Activated naive CD8-positive, alpha-beta T cell treated with anti-CD3 and anti-CD28 coated beads, Interleukin-2, amount 10 ng/mL, durations not matched to agents 7 days and 5 days (primary cell): Measurements from ENCODE around the gene KCNC1. TPM values are rescaled to one million over a fixed set of nuclear protein-coding genes. Genes with fewer than 3 reads are reported as not detected.

ENCODE experiments used
- ATAC-seq: fragments of 150-1000 bp; cut with Tn5 transposase; one replicate; pipeline ENCODE4 v1.10.0; 2021; ENCODE audit warnings: low read depth, moderate library complexity
- POLR2A ChIA-PET: fragments of 350-600 bp; sonication (Branson Sonifier 250); formaldehyde crosslinking; loops from one replicate; lab custom pipeline; 2021; ENCODE audit warnings: antibody characterized with exemption; lab: Charles Lee
- DNase-seq: peaks from one replicate; pipeline ENCODE4 v3.0.0; 2021
- H3K27ac Mint-ChIP-seq: one replicate; pipeline ENCODE4 v1.8.0; 2022; ENCODE audit warnings: mild to moderate bottlenecking, mixed read lengths
- H3K27me3 Mint-ChIP-seq: one replicate; pipeline ENCODE4 v1.8.0; 2022; ENCODE audit warnings: mild to moderate bottlenecking, moderate library complexity, mixed read lengths
- H3K36me3 Mint-ChIP-seq: one replicate; pipeline ENCODE4 v1.8.0; 2021; ENCODE audit warnings: mild to moderate bottlenecking, mixed read lengths
- H3K4me1 Mint-ChIP-seq: one replicate; pipeline ENCODE4 v1.8.0; 2021; ENCODE audit warnings: mixed read lengths
- H3K4me3 Mint-ChIP-seq: one replicate; pipeline ENCODE4 v1.8.0; 2022; ENCODE audit warnings: mild to moderate bottlenecking, moderate library complexity, mixed read lengths
- H3K9me3 Mint-ChIP-seq: one replicate; pipeline ENCODE4 v1.8.0; 2021; ENCODE audit warnings: mixed read lengths
- total RNA-seq, 2 experiments: library from RNA; stranded (reverse); gene quantifications; one replicate each; pipeline ENCODE4 v1.2.3, GENCODE V29; 2021

KCNC1 gene
- total RNA-seq, 2 experiments from 2014 or later: not detected

GRCh38 chr11:17747131-17747955 is 12.8 kb downstream of the KCNC1 start:
- Mint-ChIP-seq H3K4me1 (peaks cover 1% of the 10 kb centered on the region), H3K4me3 (no peak overlapping the region), H3K36me3 (no peaks in the 10 kb centered on the region), H3K27me3 (peaks cover 3% of the 10 kb centered on the region), H3K9me3 (no peaks in the 10 kb centered on the region), H3K27ac (no peak overlapping the region)
- POLR2A ChIA-PET: no interaction called here
- DNase-seq: no peak
- no peak for ATAC-seq

- ATAC-seq (no peak), DNase-seq (no peak)
- POLR2A ChIA-PET: no interaction called here
- Mint-ChIP-seq H3K27ac (no peak overlapping the region), H3K4me3 (no peak overlapping the region), H3K9me3 (no peaks in the 10 kb centered on the region), H3K27me3 (peaks cover 3% of the 10 kb centered on the region), H3K4me1 (peaks cover 1% of the 10 kb centered on the region), H3K36me3 (no peaks in the 10 kb centered on the region)
These were observed 13.5 kb downstream of the KCNC1 start for GRCh38 chr11:17748044-17748443.

GRCh38 chr11:17748761-17749721 is 14.5 kb downstream of the KCNC1 start:
- Mint-ChIP-seq H3K27me3 (peaks cover 3% of the 10 kb centered on the region), H3K4me3 (no peak overlapping the region), H3K36me3 (no peaks in the 10 kb centered on the region), H3K4me1 (peaks cover 1% of the 10 kb centered on the region), H3K9me3 (no peaks in the 10 kb centered on the region), H3K27ac (no peak overlapping the region)
- ATAC-seq (no peak), DNase-seq (no peak)
- POLR2A ChIA-PET: no interaction called here

- no peaks in the 10 kb centered on the region for H3K36me3 Mint-ChIP-seq
- POLR2A ChIA-PET: no interaction called here
- H3K27ac Mint-ChIP-seq: no peak overlapping the region
- ATAC-seq (no peak), DNase-seq (peak; percentile 4)
- no peaks in the 10 kb centered on the region for H3K9me3 Mint-ChIP-seq
- H3K4me1 Mint-ChIP-seq: peaks cover 1% of the 10 kb centered on the region
- H3K4me3 Mint-ChIP-seq: no peak overlapping the region
- no peaks in the 10 kb centered on the region for H3K27me3 Mint-ChIP-seq
These were observed 15.6 kb downstream of the KCNC1 start for GRCh38 chr11:17750013-17750800.

GRCh38 chr11:17750801-17751165 is 16.2 kb downstream of the KCNC1 start:
- Mint-ChIP-seq H3K27ac (no peak overlapping the region), H3K27me3 (no peaks in the 10 kb centered on the region), H3K4me3 (no peak overlapping the region), H3K36me3 (no peaks in the 10 kb centered on the region), H3K9me3 (no peaks in the 10 kb centered on the region), H3K4me1 (peaks cover 1% of the 10 kb centered on the region)
- POLR2A ChIA-PET: no interaction called here
- DNase-seq (no peak), ATAC-seq (no peak)

GRCh38 chr11:17751558-17751957 is 17.0 kb downstream of the KCNC1 start:
- Mint-ChIP-seq H3K9me3 (no peaks in the 10 kb centered on the region), H3K4me3 (no peak overlapping the region), H3K4me1 (peaks cover 1% of the 10 kb centered on the region), H3K27ac (no peak overlapping the region), H3K27me3 (peaks cover 3% of the 10 kb centered on the region), H3K36me3 (no peaks in the 10 kb centered on the region)
- DNase-seq (no peak), ATAC-seq (no peak)
- POLR2A ChIA-PET: no interaction called here

- Mint-ChIP-seq H3K4me3 (no peak overlapping the region), H3K36me3 (no peaks in the 10 kb centered on the region), H3K27ac (no peak overlapping the region), H3K27me3 (peaks cover 3% of the 10 kb centered on the region), H3K4me1 (peaks cover 1% of the 10 kb centered on the region), H3K9me3 (no peaks in the 10 kb centered on the region)
- ATAC-seq: no peak
- no peak for DNase-seq
- POLR2A ChIA-PET: no interaction called here
These were observed 17.6 kb downstream of the KCNC1 start for GRCh38 chr11:17752144-17752543.

- DNase-seq: no peak
- Mint-ChIP-seq H3K27me3 (peaks cover 3% of the 10 kb centered on the region), H3K27ac (no peak overlapping the region), H3K36me3 (no peaks in the 10 kb centered on the region), H3K9me3 (no peaks in the 10 kb centered on the region), H3K4me1 (peaks cover 1% of the 10 kb centered on the region), H3K4me3 (no peak overlapping the region)
- POLR2A ChIA-PET: no interaction called here
- no peak for ATAC-seq
These were observed 18.6 kb downstream of the KCNC1 start for GRCh38 chr11:17753153-17753552.

GRCh38 chr11:17753641-17754040 is 19.1 kb downstream of the KCNC1 start:
- Mint-ChIP-seq H3K27me3 (peaks cover 3% of the 10 kb centered on the region), H3K36me3 (no peaks in the 10 kb centered on the region), H3K9me3 (no peaks in the 10 kb centered on the region), H3K27ac (no peak overlapping the region), H3K4me3 (no peak overlapping the region), H3K4me1 (peaks cover 1% of the 10 kb centered on the region)
- POLR2A ChIA-PET: no interaction called here
- ATAC-seq: no peak
- no peak for DNase-seq

GRCh38 chr11:17755891-17756290 is 21.3 kb downstream of the KCNC1 start:
- no peak for ATAC-seq
- POLR2A ChIA-PET: no interaction called here
- H3K9me3 Mint-ChIP-seq: no peaks in the 10 kb centered on the region
- no peaks in the 10 kb centered on the region for H3K36me3 Mint-ChIP-seq
- H3K27me3 Mint-ChIP-seq: peaks cover 3% of the 10 kb centered on the region
- peaks cover 1% of the 10 kb centered on the region for H3K4me1 Mint-ChIP-seq
- no peak overlapping the region for H3K4me3 Mint-ChIP-seq
- DNase-seq: no peak
- no peak overlapping the region for H3K27ac Mint-ChIP-seq

- ATAC-seq: peak; percentile 79
These were observed 25.8 kb downstream of the KCNC1 start for GRCh38 chr11:17760102-17761029.

GRCh38 chr11:17762309-17762974 is 27.9 kb downstream of the KCNC1 start:
- no peak overlapping the region for H3K4me3 Mint-ChIP-seq
- DNase-seq (no peak), ATAC-seq (no peak)
- H3K36me3 Mint-ChIP-seq: no peaks in the 10 kb centered on the region
- peaks cover 2% of the 10 kb centered on the region for H3K27me3 Mint-ChIP-seq
- POLR2A ChIA-PET: no interaction called here
- H3K4me1 Mint-ChIP-seq: no peaks in the 10 kb centered on the region
- no peaks in the 10 kb centered on the region for H3K9me3 Mint-ChIP-seq
- no peak overlapping the region for H3K27ac Mint-ChIP-seq

More at GRCh38 chr11:17760102-17761029, 25.8 kb downstream of the KCNC1 start:
- Mint-ChIP-seq H3K27me3 (peaks cover 5% of the 10 kb centered on the region), H3K36me3 (no peaks in the 10 kb centered on the region), H3K4me3 (no peak overlapping the region), H3K27ac (no peak overlapping the region), H3K9me3 (no peaks in the 10 kb centered on the region), H3K4me1 (no peaks in the 10 kb centered on the region)
- DNase-seq: peak; percentile 48
- POLR2A ChIA-PET: no interaction called here
